NCI-H460 (cell line): ENCODE data around the gene SEMA4D. TPM values are rescaled to one million over a fixed set of nuclear protein-coding genes. Genes with fewer than 3 reads are reported as not detected.

Experiments used
- DNase-seq: peaks from one replicate; pipeline ENCODE4 v3.0.0-alpha.2; 2016; ENCODE audit warnings: low read depth; ENCODE audit errors: extremely low read depth
- total RNA-seq: library from RNA; depleted of rRNA; stranded (reverse); fragments of >200 nt; shearing (Covaris generic); gene quantifications from 2 replicates; pipeline ENCODE4 v1.2.3, GENCODE V29; 2014

Gene SEMA4D
- total RNA-seq, 1 experiment from 2014 or later, result 2.3 TPM

DNA sequence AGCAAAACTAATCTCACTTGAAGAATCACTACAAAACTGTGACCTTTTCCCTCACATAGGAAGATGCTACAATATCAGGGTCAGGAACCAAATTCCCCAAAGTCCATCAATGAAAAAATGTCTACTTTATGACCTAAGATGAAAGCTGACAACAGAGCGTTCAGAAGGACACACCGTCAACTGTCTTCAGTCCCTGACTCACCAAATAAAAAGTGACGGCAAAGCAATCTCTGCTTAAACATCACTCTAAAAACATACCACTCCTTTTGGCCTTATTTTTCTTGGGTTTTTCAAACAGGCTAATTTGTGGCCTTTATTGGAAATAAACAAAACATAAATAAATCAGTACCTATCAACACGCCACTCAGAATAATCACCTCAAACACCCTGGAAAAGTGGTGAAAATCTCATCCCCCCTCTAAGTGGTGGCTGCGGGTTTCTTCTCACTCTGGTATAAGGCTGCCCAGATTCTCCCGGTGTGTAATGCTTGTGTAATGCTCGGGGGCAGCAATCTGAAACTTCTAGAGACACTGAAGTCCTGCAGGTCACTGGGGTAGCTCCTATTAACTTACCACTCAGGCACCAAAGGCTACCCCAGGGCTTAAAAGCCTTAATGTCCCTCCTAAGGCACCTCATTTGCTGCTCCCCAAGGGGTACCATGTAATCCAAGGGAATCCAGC lies 29.5 kb downstream of the SEMA4D start:
- DNase-seq, result no peak

DNA sequence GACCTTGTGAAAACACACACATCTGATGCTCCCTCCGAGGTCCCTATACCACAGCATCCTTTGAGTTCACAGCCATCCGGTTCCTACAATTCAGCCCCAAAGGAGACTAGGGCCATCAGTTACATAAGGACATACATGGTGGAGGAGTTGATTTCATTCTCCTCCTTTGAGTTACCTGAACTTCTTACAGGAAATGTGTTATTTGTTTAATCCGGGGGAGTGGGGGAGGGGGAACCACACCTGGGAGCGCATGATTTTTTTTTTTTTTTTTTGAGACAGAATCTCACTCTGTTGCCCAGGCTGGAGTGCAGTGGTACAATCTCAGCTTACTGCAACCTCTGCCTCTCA lies 30.7 kb downstream of the SEMA4D start:
- no peak for DNase-seq

DNA sequence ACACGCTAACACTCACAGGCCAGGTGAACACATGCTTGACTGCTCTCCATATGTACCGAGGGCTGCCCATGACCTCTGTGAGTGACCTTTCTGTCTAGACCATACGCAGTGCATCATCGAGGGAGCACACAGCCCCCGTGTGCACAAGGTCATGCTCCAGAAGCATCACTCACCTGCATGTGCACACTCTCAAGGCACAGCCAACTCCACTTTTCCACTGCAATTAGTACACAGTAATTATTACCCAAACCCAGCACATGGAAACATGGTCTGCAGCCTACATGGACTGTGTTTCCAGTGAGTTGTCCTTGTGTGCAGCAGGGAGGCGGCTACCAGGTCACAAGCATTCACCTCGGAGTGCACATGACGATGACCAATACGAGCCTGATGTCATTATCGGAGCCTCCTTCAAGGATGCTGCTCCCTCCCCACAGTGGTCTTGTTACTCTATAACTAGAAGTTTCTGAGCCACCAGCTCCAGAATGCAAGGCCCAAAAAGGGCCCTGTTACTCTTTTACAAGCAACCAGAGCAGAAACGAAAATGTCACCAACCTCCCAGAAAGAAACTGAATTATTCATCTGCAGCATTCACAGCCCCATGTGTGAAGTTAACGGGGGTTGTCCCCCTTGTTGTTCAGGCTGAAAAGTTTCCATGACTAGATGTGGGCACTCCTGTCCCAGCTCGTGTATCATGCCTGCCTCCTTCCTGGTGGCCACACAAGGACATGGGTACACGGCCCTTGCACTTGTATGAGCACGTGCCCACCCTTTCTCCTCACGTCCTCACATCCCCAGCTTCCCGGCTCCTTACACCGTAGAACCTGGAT lies 31.2 kb downstream of the SEMA4D start:
- DNase-seq, result no peak

DNA sequence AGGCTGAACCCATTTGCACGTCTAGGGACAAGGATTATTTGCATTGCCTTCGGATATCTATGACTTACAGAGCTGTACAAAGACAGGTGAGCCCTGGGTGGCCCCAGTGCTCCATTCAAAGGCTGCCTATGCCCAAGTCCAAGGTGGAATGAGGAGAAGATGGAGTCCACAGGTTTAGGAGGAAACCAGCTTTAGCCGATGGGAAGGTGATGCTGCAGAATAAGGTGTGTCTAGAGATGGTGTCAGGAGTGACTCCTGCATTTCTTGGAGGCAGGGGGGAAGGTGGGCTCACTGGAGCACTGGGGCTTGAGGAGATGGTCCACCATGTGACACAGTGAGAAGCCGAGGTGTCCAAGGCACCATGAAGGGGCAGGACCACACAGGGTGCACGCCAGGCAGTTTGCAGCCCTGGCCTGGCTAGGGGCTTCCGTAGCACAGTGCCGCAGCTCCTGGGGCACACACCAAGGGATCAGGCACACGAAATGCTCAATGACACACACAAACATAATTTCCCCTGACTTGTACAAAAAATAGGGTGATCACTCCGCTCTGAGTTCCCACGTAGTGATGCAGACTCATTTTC lies 32.1 kb downstream of the SEMA4D start:
- DNase-seq, result no peak

DNA sequence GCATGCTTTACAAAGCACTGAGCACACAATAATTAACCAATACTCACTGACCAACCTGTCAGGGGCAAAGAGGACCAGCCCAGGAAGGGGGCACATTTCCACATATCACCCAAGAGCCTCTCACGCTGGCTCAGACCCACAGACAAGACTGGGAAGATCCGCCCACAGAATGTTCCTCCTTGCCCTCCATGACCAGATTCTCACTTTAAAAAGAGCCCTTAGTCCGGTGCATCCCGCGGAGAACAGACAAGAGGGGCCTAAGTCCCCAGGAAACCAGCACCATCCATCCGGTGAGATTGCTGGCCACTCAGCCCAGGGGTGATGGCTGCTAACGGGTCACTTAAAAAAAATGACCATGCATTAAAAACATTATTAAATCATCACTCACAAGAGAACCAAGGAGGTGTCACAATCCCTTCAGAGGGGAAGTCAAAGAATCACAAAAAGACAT lies 32.9 kb downstream of the SEMA4D start:
- no peak for DNase-seq

DNA sequence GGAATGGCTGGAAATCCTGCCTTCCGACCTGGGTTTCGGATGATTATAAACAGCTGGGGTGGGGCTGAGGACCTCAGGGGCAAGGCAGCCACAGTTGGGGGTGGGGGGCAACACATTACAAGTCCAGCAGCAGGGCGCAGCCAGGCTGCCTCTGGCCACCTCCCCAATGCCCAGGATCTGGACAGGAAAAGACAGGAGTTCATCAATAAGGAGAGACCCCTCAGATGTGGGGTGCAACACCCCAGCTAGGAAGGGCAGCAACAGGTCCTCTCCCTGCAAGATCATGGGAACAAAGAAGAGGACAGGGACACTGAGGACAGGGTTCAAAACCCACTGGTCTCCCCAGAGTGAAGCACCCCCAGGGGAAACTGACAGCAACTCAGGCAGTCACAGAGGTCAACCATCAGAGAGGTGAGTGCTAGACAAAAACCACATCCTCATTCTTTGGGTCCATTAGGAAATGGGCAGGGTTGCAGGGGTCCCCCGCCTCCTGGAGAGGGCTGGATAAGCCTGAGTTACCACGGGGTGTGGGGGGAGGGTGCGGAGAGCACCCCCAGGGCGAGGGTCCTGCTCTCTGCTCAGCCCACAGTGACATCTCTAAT lies 33.5 kb downstream of the SEMA4D start:
- DNase-seq, result no peak

DNA sequence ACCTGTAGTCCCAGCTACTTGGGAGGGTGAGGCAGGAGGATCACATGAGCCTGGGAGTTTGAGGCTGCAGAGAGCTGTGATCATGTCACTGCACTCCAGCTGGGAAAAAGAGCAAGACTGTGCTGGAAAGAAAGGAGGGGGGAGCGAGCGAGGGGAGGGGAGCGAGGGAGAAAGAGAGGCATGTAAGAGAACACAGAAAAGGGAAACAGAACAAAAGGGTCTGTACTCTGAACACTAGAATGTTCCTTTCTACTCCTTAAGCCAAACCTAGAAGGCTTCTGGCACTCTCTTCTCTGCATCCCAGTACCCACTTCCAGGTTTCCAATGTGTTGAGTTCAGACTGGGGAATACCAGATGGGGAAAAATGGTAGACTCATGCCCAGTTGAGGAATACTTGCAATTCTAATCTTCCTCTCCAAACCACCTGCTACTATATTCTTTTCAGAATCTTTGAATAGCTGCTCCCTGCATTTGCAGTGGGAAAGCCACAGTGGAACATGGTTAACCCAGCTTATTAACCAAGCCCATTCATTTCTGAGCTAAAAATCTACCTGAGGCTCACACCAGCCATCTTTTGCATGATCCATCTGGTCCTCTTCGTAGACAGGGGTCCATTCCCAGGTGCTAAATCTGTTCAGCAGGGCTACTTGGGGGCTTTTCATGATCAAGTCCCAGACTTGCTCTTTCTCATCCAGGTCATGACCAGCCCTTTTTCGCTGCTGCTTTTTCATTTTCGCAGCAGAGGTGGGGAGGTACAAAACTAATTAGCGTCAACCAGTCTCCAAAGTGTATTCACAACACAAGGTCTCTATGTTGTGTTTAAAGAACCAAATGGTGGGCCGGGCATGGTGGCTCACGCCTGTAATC lies 34.9 kb downstream of the SEMA4D start:
- no peak for DNase-seq

DNA sequence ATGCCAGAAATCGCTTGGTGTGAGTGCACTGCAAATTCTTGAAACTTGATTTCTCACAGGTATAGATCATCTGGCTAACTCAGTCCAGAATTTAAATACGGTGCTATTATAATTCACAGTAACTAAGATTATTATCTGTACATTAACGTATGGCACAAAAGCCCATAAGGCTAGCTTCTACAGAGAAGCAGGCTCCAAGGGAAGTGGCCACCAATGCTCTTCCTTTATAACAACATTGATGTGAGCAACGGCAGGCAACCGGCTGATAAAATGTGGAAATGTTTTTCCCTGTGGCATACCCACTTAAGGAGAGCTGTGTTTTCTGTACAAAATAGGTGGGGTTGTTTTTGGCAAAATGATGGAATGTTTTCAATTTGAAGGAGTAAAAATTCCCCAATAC lies 35.7 kb downstream of the SEMA4D start:
- DNase-seq, result no peak

DNA sequence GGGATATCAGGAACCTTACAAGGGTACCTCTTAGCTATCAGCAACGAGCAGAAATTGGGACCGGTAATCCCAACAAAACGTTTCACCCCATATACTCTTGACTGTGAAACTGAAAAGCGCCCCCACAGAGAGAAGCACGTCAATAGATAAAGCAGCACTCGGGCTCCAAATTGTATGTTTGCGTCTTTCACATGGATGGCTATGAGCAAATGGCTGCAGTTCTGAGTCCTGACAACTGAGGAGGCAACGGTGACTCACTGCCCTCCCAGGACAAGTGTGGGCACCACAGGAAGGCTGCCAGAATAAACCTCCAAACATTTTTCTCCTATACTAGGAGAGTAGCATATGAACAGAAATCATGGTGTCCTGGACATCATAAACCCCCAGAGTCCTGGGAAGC lies 36.6 kb downstream of the SEMA4D start:
- no peak for DNase-seq

DNA sequence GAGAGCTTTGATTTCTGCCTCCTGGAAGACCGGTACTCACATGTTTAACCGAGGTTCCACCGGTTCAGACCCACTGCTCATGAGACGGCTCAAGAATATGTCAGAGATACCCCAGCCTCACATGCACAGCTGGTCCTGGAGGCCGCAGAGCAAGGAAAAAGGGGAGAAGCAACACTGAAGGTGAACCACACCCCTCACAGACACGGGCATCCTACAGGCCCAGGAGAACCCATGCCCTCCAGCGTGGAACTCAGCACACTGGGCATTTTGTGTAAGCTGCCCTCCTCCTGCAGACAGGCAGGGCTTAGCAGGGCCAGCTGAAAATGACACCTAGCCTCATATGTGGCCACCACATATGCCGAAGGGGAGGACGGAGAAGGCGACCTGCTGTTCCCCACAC lies 37.4 kb downstream of the SEMA4D start:
- no peak for DNase-seq

DNA sequence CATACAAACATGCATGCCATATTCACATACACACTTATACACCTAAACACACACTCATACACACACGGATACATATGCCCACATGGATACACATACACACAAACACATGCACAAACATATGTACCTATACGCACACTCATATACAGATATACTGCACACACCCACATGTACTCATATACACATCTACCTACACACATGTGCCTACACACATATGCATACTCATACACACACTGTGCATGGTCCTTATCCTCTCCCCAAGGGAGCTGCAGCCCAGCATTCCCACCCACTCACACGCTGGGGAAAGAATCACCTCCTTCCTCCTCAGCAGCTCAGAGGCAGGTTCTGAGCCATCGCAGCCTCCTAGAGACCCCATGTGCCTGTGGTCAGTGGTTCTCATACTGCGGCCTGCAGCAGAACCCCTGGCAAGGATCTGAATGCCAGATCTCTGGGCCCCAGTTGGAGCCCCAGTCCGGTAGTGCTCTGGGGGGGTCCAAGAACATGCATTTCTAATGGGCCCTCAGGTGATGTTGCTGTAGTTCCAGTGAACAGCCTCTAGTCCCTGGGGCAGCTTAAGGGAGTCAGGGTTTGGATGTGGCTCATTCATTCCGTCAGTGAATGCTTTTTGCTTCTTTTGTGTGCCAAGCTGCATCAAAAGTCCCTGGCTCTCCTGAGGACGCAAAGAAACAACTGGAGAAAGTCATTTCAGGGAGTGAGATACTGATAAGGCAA lies 39.0 kb downstream of the SEMA4D start:
- DNase-seq, result no peak

DNA sequence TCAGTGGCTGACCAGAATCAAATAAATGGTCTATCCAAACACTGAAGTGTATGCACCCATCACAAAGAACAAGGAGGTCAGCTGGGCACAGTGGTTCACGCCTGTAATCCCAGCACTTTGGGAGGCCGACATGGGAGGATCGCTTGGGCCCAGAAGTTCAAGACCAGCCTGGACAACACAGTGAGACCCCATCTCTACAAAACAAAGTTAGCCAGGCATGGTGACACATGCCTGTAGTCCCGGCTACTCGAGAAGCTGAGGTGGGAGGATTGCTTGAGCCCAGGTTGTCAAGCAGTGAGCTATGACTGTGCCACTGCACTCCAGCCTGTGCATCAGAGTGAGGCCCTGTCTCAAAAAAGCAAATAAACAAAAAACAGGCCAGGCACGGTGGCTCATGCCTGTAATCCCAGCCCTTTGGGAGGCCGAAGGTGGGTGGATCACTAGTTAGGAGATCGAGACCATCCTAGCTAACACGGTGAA lies 40.5 kb downstream of the SEMA4D start:
- no peak for DNase-seq

DNA sequence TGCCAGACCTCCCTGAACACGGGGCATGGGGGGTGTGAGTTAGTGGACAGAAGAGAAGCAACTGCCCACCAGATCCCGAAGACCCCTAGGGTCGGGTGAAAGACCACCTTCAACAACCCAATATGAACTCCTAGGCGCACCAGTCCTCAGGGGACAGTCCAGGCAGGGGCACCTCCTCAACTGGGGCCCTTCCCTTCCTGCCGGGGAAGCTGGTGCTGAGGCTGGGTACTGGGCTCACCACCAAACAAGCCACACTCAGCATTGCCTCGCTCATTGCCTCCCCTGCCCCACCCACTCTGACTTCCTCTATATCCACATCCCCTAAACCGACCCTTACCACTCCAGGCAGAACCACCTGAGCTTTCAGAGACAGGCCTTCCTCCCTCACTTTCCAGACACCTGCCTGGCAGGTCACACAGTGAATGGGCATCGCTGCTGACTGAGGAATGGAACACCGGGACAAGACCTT lies 42.5 kb downstream of the SEMA4D start:
- DNase-seq, result no peak

DNA sequence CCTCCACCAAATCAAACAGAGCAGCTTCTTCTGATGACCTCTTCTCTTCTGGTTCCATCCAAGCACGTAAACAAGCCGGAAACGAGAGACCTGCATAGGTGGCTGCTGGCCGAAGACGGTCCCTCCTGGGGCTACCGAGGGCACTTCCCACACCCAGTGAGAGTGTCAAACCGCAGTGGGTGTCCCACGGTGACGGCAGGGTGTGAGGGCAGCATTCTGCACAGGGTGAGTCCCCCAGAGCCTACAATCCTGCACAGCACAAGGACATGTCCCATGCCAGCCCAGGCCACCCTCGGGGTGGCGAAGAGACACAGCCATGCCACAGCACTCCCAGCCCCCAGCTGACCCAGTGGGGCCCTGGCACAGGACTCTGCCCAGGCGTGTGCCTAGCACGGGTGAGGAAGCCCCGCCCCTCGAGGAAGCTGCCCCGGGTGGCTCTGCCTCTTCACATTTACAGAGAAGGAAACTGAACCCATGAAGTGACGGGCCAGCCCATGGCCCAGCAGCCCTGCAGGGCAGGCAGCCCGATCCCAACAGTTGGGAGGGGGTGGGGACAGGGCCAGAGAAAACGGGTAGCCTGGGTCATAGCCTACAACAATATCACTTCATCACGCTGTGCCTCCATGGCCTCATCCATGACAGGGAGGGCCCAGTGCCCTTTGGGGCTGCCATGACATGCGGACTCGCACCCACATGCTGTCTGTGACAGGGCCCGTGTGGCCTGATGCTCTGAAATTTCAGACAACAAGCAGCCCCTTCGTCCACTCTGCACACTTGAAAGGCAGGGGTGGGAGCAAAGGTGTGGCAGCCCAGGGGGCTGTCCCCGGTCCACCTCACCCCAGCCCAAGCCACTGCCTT lies 43.2 kb downstream of the SEMA4D start:
- no peak for DNase-seq

DNA sequence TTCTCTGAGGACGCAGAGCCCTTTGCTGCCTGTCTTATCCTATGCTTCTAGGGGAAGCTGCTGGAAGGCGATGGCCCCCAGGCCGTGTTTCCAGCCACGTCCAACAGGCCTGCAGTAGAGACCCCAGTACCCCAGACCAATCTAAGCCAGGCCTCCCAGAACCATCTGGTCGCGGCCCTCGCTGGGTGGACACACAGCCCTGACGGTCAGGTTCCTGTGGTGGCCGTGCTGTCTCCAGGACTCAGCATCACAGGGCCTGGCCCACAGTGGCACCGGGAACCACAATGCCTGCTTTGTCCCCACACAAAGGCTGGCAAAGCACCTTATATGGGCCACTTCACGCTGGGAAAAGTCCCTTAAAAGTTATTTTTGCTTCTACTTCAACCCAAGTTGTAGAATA lies 44.5 kb downstream of the SEMA4D start:
- no peak for DNase-seq

DNA sequence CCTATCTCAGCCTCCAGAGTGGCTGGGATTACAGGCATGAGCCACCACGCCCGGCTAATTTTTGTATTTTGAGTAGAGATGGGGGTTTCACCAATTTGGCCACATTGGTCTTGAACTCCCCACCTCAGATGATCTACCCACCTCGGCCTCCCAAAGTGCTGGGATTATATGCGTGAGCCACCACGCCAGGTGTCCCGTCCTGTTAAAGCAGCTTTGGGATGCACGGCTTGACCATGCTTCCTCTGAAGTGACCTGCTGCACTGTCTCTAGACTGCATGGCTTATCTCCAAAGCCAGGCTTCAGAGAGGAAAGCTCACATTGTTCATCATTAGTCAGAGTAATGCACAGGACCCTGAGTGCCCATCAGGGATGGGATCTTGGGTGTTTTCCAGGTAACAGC lies 45.4 kb downstream of the SEMA4D start:
- DNase-seq, result no peak

DNA sequence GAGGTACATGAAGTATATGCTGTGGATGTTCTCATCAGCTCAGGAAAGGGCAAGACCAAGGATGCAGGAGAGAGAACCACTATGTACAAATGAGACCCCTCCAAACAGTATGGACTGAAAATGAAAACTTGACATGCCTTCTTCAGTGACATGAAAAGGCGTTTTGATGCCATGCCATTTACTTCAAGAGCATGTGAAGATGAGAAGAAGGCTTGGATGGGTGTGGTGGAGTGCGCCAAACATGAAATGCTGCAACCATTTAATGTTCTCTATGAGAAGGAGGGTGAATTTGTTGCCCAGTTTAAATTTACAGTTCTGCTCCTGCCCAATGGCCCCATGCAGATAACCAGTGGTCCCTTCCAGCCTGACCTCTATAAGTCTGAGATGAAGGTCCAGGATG lies 47.7 kb downstream of the SEMA4D start:
- no peak for DNase-seq

DNA sequence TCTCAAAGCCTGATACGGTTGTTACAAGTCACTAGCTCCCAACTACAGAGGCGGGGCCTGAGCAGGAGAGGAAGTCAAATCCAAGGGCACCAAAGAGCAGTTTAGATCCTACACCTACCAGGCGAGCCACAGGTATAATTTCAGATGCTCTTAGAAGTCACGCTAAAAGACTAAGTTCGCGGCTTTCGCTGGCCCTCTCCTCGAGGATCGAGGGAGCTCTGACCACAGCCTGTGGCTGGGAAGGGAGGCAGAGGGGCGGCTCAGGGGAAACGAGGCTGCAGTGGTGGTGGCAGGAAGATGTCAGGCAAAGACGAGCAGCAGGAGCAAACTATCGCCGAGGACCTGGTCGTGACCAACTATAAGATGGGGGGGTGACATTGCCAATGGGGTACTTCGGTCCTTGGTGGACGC lies 48.6 kb downstream of the SEMA4D start:
- no peak for DNase-seq

DNA sequence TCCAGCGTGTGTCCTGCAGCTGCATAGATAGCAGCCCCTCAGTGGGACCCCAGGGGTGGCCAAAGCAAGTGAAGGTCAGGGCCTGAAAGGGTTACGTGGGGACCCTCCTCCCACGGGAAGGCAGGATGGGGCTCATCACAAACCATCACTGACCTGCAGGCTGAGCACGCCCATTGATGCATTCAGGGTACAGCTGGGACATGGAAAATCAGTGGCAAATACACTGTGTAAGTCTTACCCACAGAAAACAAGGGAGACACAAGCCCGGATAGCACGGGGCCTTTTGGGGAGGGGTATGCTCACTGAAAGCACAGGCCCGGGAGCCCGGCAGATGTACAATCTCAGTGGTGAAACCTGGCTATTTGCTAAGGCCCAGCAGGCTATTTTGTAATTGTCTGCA lies 49.1 kb downstream of the SEMA4D start:
- no peak for DNase-seq
